GM03348 (cell line): ENCODE data around the gene CDH4.

Experiments
- DNase-seq: peaks from one replicate; pipeline ENCODE4 v3.0.0; 2012; ENCODE audit warnings: low spot score

Gene CDH4

DNA sequence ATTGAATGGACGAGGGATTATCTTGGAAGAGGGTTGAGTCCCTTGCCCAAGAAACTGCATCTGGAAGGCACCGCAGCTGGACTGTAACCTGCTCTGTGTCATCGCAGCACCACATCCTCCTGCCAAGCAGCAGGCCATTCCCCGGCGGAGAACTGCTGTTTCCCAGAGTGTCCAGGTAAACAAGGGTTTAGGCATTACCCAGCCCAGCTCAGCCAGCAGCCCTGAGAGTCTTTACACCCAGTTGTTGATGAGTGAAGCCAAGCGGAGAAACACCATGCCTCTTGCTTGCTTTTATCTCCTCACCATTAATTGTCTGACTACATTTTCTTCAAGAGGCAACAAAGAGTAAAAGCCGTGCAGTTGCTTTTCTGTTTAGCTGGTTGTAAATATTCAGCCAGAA is 104.1 kb downstream of the CDH4 start:
- DNase-seq, result no peak

DNA sequence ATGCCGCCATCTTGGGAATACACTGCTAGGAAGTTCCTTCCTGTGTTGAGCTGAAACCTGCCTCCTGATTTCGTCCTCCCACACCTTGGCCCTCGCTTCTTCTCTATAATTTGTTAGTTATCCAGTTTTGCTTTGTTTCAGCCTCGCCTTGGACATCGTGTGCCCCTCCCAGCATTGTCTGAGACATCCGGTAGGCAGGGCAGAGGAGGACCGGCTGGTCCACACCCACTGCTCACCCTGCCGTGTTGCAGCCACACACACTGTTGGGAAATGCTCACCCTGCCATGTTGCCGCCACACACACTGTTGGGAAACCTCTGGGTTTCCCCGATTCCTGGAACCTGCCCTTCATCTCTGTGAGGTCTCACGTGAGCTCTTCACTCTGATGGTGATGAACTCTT is 105.1 kb downstream of the CDH4 start:
- DNase-seq, result no peak

GRCh38 chr20:61359254-61359653 is 107.2 kb downstream of the CDH4 start:
- no peak for DNase-seq

- no peak for DNase-seq
Observed at GRCh38 chr20:61360296-61360695, 108.2 kb downstream of the CDH4 start.

DNA sequence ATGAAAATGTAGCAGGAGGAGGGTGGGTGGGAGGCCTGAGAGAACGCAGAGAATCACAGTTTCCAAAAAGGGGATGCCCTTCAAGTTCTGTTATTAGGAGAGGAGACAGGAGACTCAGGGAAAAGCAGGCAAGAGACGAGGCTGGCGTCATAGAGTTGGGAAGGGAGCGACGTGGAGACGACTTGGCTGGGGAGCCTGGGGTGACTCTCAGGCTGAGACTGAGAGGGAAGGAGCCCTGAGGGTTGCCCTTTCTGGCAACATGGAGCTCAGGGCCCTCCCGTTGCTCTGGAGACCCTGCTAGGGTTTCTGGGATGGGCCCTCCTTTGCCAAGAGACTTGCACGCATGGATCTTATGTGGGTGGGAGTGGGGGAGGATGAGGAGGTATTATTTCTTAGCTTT is 108.9 kb downstream of the CDH4 start:
- DNase-seq, result no peak

- DNase-seq, result no peak
Observed at GRCh38 chr20:61361501-61361900, 109.4 kb downstream of the CDH4 start.

DNA sequence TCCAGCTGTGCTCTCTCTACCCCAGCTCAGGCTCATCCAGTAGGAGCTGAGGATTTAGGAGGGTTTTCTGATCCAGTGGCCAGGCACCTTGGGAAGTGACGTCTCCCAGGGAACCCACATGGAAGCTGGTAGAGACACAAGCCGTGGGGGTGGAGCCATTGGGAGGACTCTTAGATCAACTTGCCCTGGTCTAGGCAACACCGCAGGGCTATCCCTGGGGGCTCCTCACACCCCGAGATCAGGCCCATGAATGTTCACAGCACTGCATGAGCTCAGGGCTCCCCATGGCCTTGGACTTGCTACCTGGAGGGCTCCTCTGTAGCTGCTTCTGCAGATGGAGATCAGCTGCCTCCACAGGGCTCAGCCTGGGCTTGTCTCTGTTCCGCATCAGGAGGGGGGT is 112.1 kb downstream of the CDH4 start:
- DNase-seq, result no peak

- no peak for DNase-seq
Observed at GRCh38 chr20:61366914-61367313, 114.9 kb downstream of the CDH4 start.

- no peak for DNase-seq
Observed at GRCh38 chr20:61369731-61370520, 117.9 kb downstream of the CDH4 start.

GRCh38 chr20:61370841-61371303 is 118.8 kb downstream of the CDH4 start:
- DNase-seq, result no peak

GRCh38 chr20:61371501-61372136 is 119.6 kb downstream of the CDH4 start:
- no peak for DNase-seq

- no peak for DNase-seq
Observed at GRCh38 chr20:61372137-61373054, 120.3 kb downstream of the CDH4 start.

DNA sequence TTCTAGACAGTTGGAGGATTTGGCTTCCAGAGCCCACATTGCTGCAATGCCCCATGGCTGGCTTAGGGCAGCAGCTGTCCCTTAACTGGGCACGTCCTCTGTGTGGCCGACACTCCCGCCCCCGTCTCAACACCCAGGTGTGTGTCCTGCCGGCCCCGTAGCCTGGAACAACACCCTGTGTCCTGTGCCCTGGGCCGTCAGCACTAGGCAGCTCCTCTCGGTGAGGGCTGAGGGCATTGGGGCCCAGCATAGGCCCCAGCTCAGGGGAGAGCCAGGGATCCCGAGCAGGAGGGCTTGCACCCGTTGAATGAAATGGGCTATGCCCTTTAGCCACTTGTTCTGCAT is 121.0 kb downstream of the CDH4 start:
- no peak for DNase-seq

- DNase-seq, result no peak
Observed at GRCh38 chr20:61373956-61374545, 122.0 kb downstream of the CDH4 start.

DNA sequence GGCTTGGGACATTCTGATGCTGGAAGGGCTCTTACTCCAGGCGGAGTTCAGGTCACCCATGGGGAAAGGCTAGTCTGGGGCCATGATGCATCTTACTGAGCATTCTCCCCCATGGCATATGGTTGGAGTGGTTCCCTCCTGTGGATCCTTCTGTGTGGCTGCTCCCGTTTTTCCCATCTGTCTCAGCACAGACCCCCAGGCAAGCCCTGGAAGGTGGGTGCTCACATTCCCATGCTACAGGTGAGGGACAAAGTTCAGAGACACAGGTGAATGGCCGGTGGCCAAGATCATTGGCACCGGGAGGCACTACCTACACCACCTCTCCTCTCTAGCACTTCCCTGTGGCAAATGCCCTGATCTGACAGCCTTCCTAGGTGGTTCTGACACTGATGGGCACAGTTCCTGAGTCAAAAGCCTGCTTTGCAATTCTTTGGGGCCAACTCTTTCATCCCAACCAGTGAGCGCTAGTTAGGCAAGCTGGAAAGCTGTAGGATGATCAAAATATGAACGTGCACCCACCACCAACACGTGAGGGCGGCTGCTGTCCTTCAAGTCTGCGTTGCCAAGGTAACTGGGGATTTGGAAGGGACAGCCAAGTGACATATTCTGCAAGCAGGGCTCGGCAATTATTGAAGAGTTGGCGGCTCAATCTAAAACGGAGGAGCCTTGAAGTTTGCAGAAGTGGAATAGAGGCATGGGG is 124.6 kb downstream of the CDH4 start:
- no peak for DNase-seq

- no peak for DNase-seq
Observed at GRCh38 chr20:61378694-61379355, 126.8 kb downstream of the CDH4 start.

GRCh38 chr20:61379898-61380544 is 128.0 kb downstream of the CDH4 start:
- no peak for DNase-seq

DNA sequence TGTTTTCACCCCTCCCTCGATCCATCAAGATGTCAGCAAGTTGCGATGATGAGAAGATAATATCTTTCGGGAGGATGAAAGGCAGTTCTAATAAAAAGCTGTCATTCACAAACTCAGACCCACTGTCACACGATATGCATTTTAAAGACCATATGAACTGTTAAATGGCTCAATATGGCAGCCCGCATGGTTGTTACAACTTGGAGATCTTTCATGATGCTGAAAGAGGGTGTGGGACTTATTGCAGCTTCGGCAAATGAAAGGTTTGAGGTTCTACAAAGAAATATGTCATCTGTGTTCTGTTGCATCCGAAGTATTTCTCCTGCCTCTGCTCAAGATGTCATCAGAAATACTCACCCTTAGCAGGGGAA is 128.5 kb downstream of the CDH4 start:
- no peak for DNase-seq

DNA sequence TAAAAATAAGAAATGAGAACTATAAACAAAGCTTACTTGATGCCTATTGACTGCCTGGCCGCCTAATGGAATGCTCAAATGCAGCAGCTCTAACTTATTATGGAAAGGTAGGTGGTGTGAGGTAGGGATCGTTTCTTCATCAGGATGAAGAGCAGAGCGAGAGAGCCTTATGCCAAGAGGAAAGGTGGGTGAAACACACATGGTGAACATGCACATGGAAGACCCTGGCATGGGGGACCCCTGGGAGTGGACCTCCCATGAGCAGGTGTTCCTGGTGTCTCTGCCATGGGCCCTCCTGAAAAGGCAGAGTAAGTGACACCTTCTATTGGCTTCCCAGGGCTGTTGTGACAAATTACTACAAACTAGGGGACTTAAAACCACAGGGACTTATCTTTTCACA is 130.1 kb downstream of the CDH4 start:
- no peak for DNase-seq

DNA sequence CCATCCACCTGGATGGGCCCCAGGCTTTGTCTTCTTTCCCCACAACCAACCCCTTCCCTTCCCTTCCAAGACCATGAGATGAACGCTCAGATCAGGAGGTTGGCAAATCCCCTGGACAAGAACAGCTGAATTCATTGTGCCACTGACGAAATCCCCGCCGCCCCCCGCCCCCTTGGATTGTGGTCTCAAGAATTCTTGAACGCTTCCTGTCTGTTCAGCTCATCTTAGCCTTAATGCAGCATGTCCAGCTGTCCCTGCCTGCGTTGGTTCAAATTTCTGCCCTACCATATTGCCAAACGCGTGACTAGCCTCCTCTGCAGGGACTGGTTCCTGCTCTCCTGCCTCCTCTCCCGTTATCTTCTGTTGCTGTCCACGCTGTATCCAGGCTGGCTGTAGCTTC is 133.2 kb downstream of the CDH4 start:
- no peak for DNase-seq

DNA sequence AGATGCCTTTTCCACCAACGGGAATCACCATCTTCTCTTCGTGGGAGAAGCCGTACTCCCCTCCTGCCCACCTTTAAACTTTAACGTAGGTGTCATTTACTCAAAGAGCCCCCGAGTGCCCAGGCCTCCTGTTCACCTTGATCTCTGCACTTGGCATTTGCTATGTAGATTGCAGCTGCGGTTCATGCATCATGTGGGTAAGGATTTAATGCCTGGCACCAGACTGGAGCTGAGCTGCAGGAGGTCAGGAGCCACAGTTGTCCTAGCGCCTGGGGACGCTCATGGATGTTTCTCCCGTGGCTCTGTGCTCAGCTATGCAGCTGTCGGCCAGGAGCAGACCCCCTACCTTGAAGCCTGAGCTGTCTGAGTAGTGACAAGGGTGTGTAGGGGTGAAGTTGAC is 133.7 kb downstream of the CDH4 start:
- DNase-seq, result no peak
